HG03439 (cell line): Measurements from ENCODE around the gene IGFBP2.

ENCODE experiments used
- ATAC-seq: cut with Tn5 transposase; IDR thresholded peaks from one replicate; pipeline ENCODE4 v1.9.1; 2021; ENCODE audit warnings: mild to moderate bottlenecking, moderate library complexity; ENCODE audit not compliant: unreplicated experiment

IGFBP2 gene

DNA sequence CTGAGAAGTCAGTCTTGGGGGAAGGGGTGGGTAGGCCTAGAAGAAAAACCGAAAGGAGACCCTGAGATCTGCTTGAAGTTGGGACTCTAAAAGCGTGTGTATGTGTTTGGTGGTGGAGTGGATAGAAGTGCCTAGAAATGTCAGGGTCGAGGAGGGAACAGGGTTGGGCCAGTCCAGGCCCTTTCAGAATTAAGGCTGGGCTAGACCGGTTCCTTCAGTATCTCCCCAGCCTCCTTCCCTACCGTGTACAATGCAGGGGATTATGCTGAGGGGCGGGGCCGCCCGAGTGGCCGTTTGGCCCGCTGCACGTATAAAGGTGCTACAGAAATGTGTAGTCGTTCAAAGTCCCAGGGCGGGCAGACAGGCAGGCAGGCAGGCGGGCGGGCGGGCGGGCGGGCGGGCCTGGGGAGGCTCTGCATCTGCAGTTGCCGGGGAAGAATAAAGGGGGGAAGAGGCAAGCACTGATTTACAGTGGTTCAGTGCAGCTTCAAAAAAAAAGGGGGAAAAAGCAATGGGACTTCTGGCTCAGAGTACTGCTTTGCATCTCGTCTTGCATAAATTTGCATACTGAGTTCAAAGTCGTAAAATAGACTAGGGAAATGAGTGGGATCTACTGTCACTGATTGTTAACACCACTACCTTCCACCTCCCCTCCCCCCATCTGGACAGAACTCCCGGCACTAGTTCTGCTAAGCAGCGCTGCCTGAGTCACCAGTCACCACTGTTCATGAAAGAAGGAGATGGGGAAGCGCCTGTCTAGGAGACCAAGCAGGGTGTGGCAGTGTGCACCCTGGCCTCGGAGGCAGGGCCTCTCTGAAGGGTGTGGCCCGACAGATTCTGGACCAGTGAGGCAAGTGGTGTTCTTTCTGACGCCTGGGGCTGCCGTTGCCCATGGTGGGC is 3.6 kb downstream of the IGFBP2 start:
- ATAC-seq, result no peak

DNA sequence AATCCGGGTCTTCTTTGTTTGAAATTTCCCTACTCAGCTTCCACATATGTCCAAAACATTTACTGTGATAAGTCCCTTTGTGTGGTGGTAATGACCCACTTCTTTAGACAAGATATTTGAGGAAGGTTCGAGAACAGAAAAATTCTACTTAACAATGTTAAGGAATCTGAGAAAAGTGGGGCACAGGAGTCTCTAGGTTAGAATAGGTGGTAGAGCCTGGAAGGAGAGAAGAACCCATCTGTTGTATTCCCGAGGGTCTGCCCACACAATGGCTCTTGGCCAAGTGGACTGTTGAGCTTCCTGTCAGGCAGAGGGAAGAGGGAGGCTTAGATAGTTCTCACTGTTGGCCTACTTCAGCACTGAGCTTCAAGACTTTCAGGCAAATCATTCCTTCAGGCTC is 4.3 kb downstream of the IGFBP2 start:
- no peak for ATAC-seq

DNA sequence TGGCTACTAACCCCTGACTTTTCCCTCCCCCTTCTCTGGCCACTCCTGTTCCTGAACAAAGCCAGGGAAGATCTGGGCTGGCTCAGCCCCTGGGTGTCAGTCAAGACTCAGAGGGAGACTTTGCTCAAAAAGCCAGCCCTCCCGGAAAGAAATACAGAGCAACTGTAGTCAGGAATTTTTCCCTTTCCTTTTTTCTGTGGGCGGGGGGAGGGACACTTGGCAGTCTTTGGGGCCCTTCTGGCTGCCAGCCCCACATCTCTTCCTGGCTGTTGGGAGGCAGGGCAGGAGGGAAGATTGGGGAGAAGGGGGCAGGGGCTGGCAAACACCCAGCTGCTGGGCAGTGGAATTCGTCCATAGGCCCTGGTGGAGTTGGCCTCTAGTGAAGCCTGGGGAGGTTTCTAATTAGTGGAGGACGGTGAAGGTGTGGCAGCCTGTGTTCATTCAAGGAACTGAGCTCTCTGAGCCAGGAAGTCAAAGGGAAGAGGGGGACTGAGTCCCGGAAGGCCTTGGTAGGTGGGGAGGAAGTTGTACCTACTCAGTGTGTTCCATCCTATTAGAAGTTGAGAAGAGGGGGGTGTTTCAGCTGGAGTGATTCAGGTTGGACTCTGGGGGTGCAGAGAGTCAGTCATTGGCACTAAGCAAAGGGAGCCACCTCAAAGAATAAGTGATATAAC is 10.9 kb downstream of the IGFBP2 start:
- ATAC-seq, result no peak

DNA sequence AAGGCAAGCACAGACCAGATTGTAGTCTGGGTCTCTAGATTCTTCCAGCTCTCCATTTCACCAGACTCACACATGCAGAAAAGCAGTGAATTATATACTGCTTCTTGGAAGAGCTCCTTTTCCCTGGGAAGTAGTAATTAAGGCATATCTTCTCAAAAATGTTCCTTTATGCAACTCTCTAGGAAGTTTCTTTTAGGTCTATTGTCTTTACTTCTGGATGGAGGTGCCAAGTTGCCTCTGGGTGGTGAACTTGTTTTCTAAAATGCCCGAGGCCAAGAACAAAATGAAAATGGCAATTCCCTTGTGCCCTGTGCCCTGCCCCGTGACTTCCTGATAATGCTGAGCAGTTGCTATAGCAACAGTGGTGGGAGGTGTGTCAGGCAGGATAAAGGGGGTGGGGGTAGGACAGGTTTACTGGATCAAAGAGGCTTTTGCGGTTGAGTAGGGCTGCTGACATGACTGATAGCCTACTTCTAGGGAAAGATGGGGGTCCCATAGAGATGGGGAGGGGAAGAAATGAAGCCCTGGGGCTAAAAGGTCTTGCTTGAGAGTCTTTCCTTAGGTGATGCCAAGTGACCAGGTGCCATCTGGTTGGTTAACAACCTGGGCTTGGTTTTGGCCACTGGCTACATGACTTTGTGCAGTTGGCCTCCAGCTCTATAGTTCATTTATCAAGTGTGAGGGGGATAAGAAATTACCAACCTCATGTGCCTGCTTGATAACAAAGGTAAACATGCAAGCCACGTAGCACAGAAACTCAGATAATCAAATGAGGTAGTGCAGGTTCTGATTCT is 11.8 kb downstream of the IGFBP2 start:
- no peak for ATAC-seq

DNA sequence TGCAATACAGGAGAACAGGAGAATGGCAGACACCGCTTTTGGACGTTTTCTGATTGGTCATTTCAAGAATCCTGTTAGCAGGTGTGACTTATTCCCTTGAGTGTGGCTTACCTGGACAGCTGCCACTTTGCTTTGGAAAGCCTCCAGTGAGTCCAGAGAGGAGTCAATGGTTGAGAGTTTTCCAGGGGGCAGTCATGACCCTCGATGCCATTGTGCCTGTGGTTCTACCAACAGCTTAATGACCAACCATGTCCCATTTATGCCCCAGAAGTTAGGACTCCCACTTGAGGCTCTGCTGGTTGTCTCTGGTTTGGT is 12.4 kb downstream of the IGFBP2 start:
- no peak for ATAC-seq

DNA sequence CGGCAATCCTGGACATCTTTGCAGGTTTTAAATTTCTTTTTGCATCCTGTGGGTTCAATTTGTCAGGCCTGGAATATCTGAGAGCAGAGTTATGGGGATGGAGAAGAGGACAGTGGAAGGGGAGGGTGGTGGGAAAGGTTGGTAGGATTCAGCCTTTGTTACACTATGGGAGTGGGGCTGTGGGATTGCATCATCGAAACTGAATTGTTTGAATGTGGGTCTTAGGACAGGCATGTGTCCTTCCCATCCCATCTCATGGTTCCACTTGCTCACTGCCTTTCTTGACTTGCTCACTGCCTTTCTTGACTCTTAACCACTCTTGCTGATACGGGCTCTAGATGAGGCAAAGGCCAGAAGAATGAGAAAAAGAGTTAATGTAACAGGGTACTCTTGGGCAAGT is 12.9 kb downstream of the IGFBP2 start:
- ATAC-seq, result no peak

DNA sequence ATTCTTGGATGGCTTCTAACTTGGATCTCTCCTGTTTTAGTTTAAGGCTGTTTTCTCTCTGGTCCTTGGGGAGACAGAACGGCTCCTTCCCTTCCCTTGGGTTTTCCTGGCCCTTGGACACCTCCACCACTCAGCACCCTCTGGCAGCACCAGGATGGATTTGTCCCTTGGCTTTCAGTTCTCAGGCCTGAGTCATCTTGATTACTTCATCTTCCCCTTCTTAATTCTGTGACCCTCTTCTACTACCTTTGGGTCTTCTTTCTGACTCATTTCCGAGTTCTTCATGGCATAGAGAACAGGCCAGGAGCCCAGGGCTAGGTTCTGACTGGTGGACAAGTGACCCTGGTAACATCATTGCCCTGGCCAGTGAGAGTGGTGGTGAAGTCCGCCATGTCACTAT is 14.9 kb downstream of the IGFBP2 start:
- no peak for ATAC-seq

DNA sequence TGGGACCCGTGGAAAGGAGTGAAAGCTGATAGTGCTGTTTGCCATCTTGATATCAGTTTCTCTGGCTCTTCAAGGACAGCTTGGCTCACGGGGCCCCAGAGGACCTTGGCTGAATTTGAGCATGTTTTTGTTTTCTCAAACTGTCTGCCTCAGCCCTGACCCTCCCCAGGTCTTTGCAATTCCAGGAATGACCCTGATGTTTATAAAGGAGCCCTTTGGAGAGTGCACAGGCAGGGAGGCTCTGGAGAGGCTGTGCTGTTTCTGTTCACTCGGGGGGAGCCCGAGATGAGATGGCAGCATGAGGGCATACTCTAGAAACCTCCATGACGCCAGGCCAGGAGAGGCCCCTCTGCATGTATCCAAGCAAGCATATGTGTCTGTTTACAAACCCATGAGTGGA is 16.4 kb downstream of the IGFBP2 start:
- no peak for ATAC-seq

DNA sequence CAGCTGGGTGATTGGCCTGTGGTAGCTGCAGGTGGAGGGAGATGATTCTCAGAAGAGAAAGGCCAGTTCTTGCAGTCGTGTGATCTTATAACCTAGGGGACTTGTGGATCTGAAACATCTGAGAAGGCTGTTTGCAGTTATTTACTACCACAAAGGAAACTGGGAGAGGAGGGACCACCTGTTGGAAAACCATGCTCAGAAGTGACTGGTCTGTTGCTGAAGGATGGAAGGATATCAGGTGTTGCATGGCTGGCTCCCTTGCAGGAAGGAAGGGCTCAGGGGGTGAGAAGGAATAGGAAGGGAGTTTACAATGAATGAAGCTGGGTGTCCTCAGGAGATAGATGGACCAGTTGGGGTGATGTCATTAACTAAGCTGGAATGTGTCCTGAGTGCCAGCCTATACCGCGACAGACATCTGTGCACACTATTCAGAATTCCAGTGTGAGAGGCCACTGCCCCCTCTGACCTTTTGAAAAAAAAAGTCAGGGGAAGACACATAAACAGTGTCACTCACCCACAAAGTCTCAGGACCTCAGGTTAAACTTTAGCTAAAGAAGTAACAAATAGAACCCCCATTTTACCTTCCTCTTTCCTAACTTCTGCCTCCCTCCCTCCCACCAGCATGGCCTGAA is 17.5 kb downstream of the IGFBP2 start:
- ATAC-seq, result no peak

DNA sequence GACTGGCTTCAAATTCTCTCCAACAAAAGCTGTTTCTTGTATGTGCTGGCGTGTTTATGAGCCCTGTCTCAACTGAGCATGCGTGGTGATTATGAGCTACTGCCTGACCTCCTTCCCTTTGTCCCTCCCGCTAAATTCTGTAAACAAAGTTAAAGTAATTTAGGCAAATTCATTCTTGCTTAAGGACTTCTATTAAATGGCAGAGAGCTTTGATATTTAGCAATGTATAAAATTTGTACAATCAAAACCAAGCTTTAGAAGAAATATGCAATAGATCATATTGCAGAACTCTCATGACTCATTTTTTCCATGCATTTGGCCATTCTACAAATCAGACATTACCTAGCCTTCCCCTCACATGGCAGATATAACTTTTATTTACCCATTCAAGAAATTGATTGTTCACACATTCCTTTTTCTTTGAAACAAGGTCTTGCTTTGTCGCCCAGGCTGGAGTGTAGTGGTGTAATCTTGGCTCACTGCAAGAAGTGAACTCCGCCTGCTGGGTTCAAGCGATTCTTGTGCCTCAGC is 18.2 kb downstream of the IGFBP2 start:
- ATAC-seq, result no peak

DNA sequence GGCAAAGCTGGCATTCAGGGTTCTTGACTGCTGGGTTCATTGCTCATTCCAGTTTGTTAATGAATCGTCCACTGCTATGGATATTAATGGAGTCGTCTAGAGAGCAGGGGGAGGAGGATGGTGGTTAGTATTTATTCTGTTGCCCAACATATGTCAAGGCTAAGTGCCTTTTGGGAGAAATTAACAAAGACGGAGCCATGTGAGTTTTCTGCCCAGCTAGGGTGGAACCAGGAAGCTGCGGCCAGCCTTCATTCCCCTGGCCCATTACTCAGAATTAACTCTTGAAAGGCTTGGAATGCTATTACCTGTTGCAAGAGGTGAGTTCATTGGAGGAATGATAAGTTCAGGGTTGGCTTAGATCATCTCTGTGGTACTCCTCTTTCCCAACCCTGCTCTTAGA is 19.3 kb downstream of the IGFBP2 start:
- no peak for ATAC-seq

DNA sequence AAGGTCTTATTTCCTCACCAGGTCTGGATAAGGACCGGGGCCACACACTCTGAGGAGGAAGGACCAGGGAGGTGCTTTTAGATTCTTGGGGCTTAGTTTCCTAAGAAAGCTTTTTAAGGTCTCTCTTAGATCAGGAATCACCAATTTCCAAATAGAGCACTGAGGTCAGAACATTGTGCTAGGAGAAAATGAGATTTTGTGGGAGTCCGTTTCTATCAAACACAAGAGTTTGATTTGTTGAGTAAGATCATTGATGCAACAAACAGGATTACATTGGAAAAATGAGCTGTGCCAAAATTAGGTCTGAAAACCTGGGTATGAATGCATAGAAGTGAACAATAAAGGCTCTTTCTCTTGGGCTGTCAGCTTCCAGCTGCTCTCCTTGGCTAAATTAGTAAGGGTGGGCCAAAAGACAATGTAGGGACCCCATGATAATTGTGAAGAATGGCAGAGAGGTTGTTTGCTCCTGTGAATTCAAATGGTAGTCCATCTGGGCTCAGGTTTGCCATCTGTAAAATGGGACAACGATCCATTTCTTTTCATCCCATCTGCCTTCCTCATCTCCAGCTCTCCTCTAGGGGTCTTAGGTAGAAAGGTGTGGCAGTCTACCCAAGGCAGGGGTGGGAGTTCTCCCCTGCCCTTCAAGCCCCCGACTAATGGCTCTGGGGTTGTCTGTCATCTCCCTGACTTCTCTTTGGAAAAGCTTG is 20.0 kb downstream of the IGFBP2 start:
- ATAC-seq, result no peak

DNA sequence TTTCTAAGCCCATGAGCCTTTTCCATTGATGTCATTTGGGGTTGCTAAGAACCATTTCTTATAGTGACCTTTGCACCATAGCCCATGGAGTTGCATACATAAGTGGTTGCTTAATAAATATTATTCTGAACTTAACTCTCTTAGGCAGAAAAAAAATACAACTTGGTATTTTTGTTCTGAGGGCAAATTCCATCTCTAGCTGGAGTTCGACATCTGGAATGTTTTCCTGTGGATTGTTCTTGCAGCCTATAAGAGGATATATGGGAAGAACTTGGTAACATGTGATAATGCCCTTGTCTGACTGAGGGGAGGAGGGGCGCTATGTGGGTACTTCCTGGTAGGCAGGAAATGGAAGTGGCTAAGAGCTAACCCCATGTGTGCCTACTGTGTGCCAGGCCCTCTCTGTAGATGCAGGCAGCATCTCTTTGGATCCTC is 20.7 kb downstream of the IGFBP2 start:
- no peak for ATAC-seq

DNA sequence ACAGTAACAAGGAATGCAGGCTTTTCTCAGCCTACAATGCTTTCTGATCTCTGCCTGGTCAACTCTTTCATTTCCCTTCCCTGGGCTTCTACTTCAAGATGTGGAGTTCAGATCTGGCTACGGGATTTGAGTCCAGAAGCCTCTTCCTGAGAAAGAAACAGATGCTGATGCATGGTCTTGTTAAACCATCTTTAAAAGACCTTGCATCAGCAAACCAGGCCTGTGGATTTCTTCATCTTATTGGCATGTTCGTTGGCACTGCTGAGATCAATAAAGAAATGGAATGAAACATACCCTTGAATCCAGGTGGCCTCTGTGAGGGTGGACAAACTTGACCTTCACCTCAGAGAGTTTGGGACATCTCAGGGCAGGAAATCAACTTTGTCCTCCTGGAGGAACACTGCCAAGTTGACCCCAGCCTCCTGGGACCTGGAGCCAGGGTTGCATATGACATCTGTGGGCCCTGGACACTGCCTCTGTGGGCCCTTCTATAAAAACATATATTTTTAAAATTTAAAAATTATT is 21.4 kb downstream of the IGFBP2 start:
- no peak for ATAC-seq

DNA sequence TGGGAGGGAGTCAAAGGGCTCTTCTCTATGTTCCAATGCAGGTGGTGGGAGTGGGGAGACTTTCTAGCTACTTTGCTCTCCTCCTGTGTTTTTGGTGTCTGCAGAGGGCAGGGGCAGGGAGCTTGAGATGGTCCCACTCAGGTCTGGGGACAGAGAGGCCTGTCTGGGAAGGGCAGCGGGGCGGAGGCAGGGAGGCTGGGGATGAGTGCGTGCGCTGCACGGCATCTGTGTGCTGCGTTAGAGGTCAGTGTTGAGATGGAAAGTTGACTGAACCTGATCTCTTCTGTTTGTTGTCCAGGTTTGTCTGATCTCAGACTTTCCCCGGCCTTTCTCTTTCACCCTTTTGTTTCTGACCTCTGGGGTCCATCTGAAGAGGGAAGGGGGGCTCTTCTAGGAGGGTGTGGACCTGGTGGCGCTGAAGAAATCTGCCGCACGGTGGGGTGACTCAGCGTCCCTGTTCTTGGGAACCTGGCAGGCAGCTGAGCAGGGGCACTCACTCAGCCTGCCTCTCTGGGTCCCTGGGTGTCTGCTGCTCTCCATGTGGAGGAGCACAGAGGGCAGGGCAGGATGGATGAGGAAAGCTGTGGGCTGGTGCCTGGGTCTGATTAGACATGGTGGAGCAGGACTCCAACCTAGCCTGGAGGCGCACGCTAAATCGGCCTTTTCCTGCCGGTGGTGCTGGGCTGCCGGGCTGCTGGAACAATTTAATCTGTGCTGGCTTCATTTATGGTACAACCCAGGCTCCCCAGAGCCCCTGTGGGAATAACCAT is 24.1 kb downstream of the IGFBP2 start:
- no peak for ATAC-seq

DNA sequence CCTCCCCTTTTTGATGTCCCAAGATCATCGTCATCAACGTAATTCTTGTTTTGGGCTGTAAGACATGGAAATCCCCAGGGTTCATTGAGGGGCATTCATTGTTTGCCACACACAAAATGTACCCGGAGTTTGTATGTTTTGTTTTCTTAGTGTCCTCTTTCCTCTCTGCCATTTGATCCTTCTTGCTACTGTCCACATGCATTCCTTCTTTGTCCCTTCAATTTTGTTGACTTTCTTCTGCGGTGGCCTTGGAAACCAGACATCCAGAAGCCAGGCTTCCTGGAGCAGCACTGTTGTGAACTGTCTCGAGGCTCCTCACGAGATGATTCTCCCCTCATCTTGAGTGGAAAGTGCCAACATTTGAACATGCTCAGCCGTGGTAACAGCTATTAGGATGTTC is 24.8 kb downstream of the IGFBP2 start:
- no peak for ATAC-seq

DNA sequence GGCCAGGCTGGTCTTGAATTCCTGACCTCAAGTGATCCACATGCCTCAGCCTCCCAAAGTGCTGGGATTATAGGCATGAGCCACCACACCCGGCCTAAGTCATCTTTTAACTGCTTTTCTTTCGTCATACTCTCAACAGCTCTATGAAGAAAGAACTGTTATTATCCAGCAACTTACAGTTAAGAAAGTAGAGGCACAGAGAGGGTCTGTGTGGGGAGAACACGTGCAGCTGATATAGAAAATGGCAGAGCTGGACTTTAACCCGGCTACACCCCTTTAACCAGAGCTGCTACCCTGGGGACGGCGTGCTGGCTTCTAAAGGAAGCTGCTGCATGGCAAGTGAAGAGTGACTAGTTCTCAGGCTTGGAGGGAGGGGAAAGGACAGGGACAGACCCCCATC is 25.5 kb downstream of the IGFBP2 start:
- no peak for ATAC-seq

DNA sequence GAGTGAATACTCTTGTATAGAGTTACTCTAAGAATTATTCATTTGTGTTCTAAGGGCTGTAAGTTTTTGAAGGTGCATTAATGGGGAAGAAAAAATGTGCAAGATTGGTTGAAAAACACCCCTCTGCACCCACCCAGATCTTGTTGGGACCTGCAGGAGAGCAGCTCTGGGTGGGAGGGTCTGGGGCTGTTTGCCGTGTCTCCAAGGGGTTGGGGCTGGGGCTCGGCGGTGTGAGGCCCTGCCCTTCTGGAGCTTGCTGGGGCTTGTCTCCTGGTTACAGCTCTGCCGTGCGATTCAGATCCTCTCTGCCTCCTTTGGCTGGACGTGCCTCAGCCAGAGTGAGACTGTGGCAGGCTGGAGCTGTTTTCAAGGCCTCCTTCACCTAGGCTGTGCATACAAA is 26.1 kb downstream of the IGFBP2 start:
- no peak for ATAC-seq

DNA sequence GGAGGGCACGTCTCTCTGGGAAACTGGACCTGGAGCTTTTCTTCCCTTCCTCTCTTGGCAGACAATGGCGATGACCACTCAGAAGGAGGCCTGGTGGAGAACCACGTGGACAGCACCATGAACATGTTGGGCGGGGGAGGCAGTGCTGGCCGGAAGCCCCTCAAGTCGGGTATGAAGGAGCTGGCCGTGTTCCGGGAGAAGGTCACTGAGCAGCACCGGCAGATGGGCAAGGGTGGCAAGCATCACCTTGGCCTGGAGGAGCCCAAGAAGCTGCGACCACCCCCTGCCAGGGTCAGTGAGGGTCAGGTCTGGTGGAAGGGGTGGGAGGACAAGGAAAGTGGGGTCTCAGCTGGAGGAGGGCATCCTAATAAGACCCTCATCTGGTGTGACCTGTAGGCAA is 27.3 kb downstream of the IGFBP2 start:
- no peak for ATAC-seq
